ENCODE data around the gene RETREG1.

DNA sequence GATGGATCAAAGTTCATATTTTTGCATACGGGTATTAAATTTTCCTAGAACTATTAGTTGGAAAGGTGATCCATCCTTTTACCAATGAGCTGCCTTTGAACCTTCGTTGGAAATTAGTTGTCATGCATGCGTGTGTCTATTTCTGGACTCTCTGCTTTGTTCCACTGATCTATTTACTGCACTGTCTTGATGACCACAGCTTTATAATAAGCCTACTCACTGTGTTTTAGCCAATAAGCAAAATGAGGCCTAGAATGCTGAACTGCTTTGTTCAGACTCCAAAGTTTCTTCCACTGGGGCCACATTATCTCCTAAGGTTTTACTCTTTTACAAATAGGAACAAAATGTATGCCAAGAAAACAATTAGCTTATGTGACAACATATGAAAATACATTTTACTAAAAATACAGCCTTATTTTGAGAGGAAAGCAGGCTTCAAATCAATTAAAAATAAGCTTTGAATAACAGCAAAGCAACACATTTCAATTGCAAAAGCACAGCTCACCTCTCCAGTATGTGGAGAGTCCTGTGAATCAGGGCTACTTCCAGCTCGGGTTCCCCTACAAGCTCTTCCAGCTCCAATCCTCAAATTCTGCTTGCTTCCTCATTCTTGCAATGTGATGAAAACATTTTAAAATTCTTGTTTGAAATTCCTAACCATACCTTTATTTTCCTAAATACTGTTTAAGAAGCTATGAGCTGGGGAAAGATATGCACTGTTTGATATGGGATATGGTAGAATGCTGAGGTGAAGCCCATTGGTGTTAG, 72.0 kb downstream of the RETREG1 start:
- TF ChIP-seq, protein P1, sequence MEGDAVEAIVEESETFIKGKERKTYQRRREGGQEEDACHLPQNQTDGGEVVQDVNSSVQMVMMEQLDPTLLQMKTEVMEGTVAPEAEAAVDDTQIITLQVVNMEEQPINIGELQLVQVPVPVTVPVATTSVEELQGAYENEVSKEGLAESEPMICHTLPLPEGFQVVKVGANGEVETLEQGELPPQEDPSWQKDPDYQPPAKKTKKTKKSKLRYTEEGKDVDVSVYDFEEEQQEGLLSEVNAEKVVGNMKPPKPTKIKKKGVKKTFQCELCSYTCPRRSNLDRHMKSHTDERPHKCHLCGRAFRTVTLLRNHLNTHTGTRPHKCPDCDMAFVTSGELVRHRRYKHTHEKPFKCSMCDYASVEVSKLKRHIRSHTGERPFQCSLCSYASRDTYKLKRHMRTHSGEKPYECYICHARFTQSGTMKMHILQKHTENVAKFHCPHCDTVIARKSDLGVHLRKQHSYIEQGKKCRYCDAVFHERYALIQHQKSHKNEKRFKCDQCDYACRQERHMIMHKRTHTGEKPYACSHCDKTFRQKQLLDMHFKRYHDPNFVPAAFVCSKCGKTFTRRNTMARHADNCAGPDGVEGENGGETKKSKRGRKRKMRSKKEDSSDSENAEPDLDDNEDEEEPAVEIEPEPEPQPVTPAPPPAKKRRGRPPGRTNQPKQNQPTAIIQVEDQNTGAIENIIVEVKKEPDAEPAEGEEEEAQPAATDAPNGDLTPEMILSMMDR (IDR thresholded peaks at IDR 0.05) = no peak
- TF ChIP-seq POLR2A (IDR thresholded peaks at IDR 0.05) = no peak

Data from lower leg skin (tissue), 3 donors.